HepG2 (cell line): ENCODE data around the gene EYA3. TPM values are rescaled to one million over a fixed set of nuclear protein-coding genes. Genes with fewer than 3 reads are reported as not detected.

Experiments used
- ATAC-seq: fragments of 200-7000 bp; cut with Tn5 transposase; 3 replicates; pipeline ENCODE4 v1.9.1; 2020; ENCODE audit warnings: mild to moderate bottlenecking, moderate library complexity
- BruUV-seq: library from RNA; stranded (reverse); fragments of 400-500 nt; replicated peaks from 2 replicates; lab custom pipeline; 2021; lab: Mats Ljungman, UMichigan
- CTCF ChIA-PET: fragments of 300-600 bp; formaldehyde crosslinking; extraction: SDS; loops from one replicate; lab custom pipeline; 2021; ENCODE audit warnings: low total read pairs, inconsistent platforms, low intra/inter-chr PET ratio; lab: Yijun Ruan, JAX
- POLR2A ChIA-PET: fragments of 350-600 bp; sonication (Branson Sonifier 250); formaldehyde crosslinking; loops from one replicate; lab custom pipeline; 2020; ENCODE audit warnings: antibody characterized with exemption, inconsistent platforms; lab: Yijun Ruan, JAX
- DNase-seq: peaks from one replicate; pipeline ENCODE4 v3.0.0-alpha.2; 2015; ENCODE audit warnings: low spot score
- FAIRE-seq: peaks from 3 replicates; lab custom pipeline; 2011; peaks lifted over from hg19 to GRCh38; lab: Jason Lieb, UNC
- H2AFZ ChIP-seq: one replicate; pipeline ENCODE4 v1.6.1; 2011; ENCODE audit warnings: low read length, inconsistent platforms
- H3K27ac ChIP-seq: fragments of 300-600 bp; 3 replicates; pipeline ENCODE4 v1.8.0; 2011; ENCODE audit warnings: mixed run types, mild to moderate bottlenecking, mixed read lengths, low read length, inconsistent platforms; ENCODE audit not compliant: insufficient read depth; ENCODE audit errors: extremely low read length
- H3K27me3 ChIP-seq, 2 experiments: fragments of 200-600 bp in 1 of 2; 2 replicates in 1 of 2; 3 replicates in 1 of 2; pipeline versions ENCODE4 v1.6.0 to v1.8.0; 2011; ENCODE audit warnings: low read length in 2 of 2, mild to moderate bottlenecking in 2 of 2, moderate library complexity in 2 of 2, inconsistent platforms in 1 of 2; ENCODE audit not compliant: insufficient read depth in 2 of 2, control insufficient read depth in 1 of 2
- H3K36me3 ChIP-seq, 2 experiments: fragments of 200-600 bp in 1 of 2; replicated peaks in 1 of 2; 2 replicates in 1 of 2; 3 replicates in 1 of 2; pipeline versions ENCODE4 v1.5.1 to v1.8.0; 2011; ENCODE audit warnings: low read length in 2 of 2, inconsistent platforms in 1 of 2; ENCODE audit not compliant: insufficient read depth in 2 of 2, control insufficient read depth in 1 of 2
- H3K4me1 ChIP-seq: 2 replicates; pipeline ENCODE4 v1.5.1; 2012; ENCODE audit warnings: low read length, inconsistent platforms; ENCODE audit not compliant: insufficient read depth
- H3K4me2 ChIP-seq: 2 replicates; pipeline ENCODE4 v1.6.0; 2011; ENCODE audit warnings: low read depth, low read length, inconsistent platforms
- H3K4me3 ChIP-seq, 3 experiments: fragments of 200-600 bp in 1 of 3; sonication (generic), shearing (Covaris generic) in 1 of 3; replicated peaks in 1 of 3; 2 replicates each; pipeline ENCODE4 v1.5.1; 2011 to 2016; ENCODE audit warnings: low read length in 3 of 3, inconsistent platforms in 2 of 3, low read depth in 2 of 3, mild to moderate bottlenecking in 2 of 3, control low read depth in 1 of 3, mixed read lengths in 1 of 3; ENCODE audit not compliant: insufficient read depth in 1 of 3
- H3K79me2 ChIP-seq: one replicate; pipeline ENCODE4 v1.6.1; 2011; ENCODE audit warnings: low read length, inconsistent platforms; ENCODE audit not compliant: insufficient read depth
- H3K9ac ChIP-seq: 2 replicates; pipeline ENCODE4 v1.6.0; 2011; ENCODE audit warnings: mild to moderate bottlenecking, low read depth, low read length, inconsistent platforms; ENCODE audit not compliant: insufficient read depth
- H3K9me3 ChIP-seq: 2 replicates; pipeline ENCODE4 v1.5.1; 2012; ENCODE audit warnings: mild to moderate bottlenecking, low read length
- H4K20me1 ChIP-seq: 2 replicates; pipeline ENCODE4 v1.6.0; 2011; ENCODE audit warnings: inconsistent platforms, mild to moderate bottlenecking, low read length, moderate library complexity; ENCODE audit not compliant: insufficient read depth
- BHLHE40 ChIP-seq: IDR thresholded peaks from 2 replicates; pipeline ENCODE4 v1.6.1; 2011; ENCODE audit warnings: low read length, improper control_type of control experiment
- GTF3A ChIP-seq: sonication (generic); formaldehyde crosslinking; conservative IDR thresholded peaks from 2 replicates; pipeline ENCODE4 v1.4.0; 2020; ENCODE audit warnings: mild to moderate bottlenecking, missing genetic modification reagents
- JARID2 ChIP-seq: sonication (generic); formaldehyde crosslinking; IDR thresholded peaks from 2 replicates; pipeline ENCODE4 v1.8.1; 2023; ENCODE audit warnings: missing genetic modification reagents, inconsistent platforms; ENCODE audit not compliant: insufficient replicate concordance
- PHF5A ChIP-seq: IDR thresholded peaks from one replicate; pipeline ENCODE4 v1.6.1; 2018; ENCODE audit warnings: low read depth, missing genetic modification reagents; ENCODE audit not compliant: unreplicated experiment
- PPARG ChIP-seq: conservative IDR thresholded peaks from 2 replicates; pipeline ENCODE4 v1.6.1; 2016; ENCODE audit warnings: missing biosample characterization, missing genetic modification reagents
- SNAPC2 ChIP-seq: sonication (generic); formaldehyde crosslinking; IDR thresholded peaks from 2 replicates; pipeline ENCODE4 v1.8.1; 2022; ENCODE audit warnings: mild to moderate bottlenecking, missing genetic modification reagents
- ZBTB3 ChIP-seq: sonication (generic); formaldehyde crosslinking; IDR thresholded peaks from 2 replicates; pipeline ENCODE4 v1.4.0; 2020; ENCODE audit warnings: low read depth, mild to moderate bottlenecking, moderate library complexity, missing genetic modification reagents, borderline replicate concordance
- ZBTB33 ChIP-seq: sonication (generic); formaldehyde crosslinking; IDR thresholded peaks from 2 replicates; pipeline ENCODE4 v1.4.0; 2020; ENCODE audit warnings: missing genetic modification reagents
- ZKSCAN5 ChIP-seq: sonication (generic); formaldehyde crosslinking; IDR thresholded peaks from 2 replicates; pipeline ENCODE4 v1.5.1; 2020; ENCODE audit warnings: mild to moderate bottlenecking, missing genetic modification reagents
- ZSCAN22 ChIP-seq: sonication (generic); formaldehyde crosslinking; IDR thresholded peaks from 2 replicates; pipeline ENCODE4 v1.4.0; 2020; ENCODE audit warnings: mild to moderate bottlenecking, missing genetic modification reagents
- WGBS: methylation state at CpG from one replicate; pipeline ENCODE4 v1.1.6; 2017; ENCODE audit warnings: low lambda C conversion rate; 5-methylcytosine and 5-hydroxymethylcytosine counted together
- in situ Hi-C: cut with HindIII; loops from 2 replicates; pipeline ENCODE4 v1.10.0; 2017; ENCODE audit warnings: low pct_unique_long_range_greater_than_20kb; ENCODE audit not compliant: extremely low pct_ligation_motif_present
- intact Hi-C: fragments of 100-400 bp; cut with micrococcal nuclease; formaldehyde crosslinking; loops from one replicate; pipeline ENCODE4 v1.10.0; 2022; ENCODE audit not compliant: unreplicated experiment
- polyA plus RNA-seq, 8 experiments: library from polyadenylated mRNA; depleted of rRNA in 3 of 8; stranded (reverse) in 7 of 8; unstranded in 1 of 8; fragments of >200 nt; fragmentation: Illumina TruSeq in 4 of 8; extraction: Trizol in 4 of 8; gene quantifications; 2 replicates each; pipeline versions ENCODE4 v1.2.1 to v1.2.3, GENCODE V29; 2011 to 2016; ENCODE audit warnings: low read depth in 4 of 8, missing spikeins in 1 of 8, mixed read lengths in 1 of 8; ENCODE audit not compliant: insufficient read depth in 1 of 8
- total RNA-seq, 5 experiments: library from RNA; depleted of rRNA; stranded (reverse); fragments of >200 nt; fragmentation: Illumina TruSeq; extraction: Trizol; gene quantifications; 2 replicates each; pipeline ENCODE4 v1.2.3, GENCODE V29; 2016; ENCODE audit warnings: low read depth in 1 of 5

The EYA3 gene
- total and polyA plus RNA-seq, 2 of the 13 experiments (the other 11 are each of a cell fraction or from before 2014, with no cell fraction given): 13.9 to 19.7 TPM

GRCh38 chr1:28064064-28064463 is 24.3 kb downstream of the EYA3 start (continued):
- TF ChIP-seq JARID2 (CRISPR knock-in tag) (no peak), SNAPC2 (CRISPR knock-in tag) (no peak), ZKSCAN5 (CRISPR knock-in tag) (no peak), PPARG (CRISPR knock-in tag) (no peak), ZBTB3 (no peak), BHLHE40 (no peak), GTF3A (CRISPR knock-in tag) (no peak), PHF5A (CRISPR knock-in tag) (no peak)

- no peak for ATAC-seq
- CTCF ChIA-PET: no interaction called here
- no peak overlapping the region for H3K9ac ChIP-seq
Measured at GRCh38 chr1:28062806-28063205, 25.6 kb downstream of the EYA3 start.

More at GRCh38 chr1:28062806-28063205, 25.6 kb downstream of the EYA3 start:
- H3K79me2 ChIP-seq: peaks cover 31% of the 10 kb centered on the region
- no peak for DNase-seq
- in situ Hi-C loops: no loop called here
- no TSS peak for BruUV-seq
- no peak for TF ChIP-seq ZSCAN22 (CRISPR knock-in tag)
- TF ChIP-seq ZBTB33 (CRISPR knock-in tag): 0 out of 2 replicates have a peak, but pooled peaks have one; percentile 10
- TF ChIP-seq, all 625 proteins: peak for 1
- Histone ChIP-seq H3K4me3 (no peak overlapping the region), H3K27ac (no peak overlapping the region), H3K9me3 (no peaks in the 10 kb centered on the region), H3K27me3 (no peaks in the 10 kb centered on the region), H3K36me3 (no peaks in the 10 kb centered on the region), H3K4me2 (no peak overlapping the region), H2AFZ (no peak overlapping the region), H3K4me1 (peaks cover 5% of the 10 kb centered on the region; the same call in 1 of the 2 replicates), H4K20me1 (no peaks in the 10 kb centered on the region)
- WGBS: 92% methylated on average over 7 of the region's 7 CpGs
- intact Hi-C loops: no loop called here
- POLR2A ChIA-PET: no interaction called here
- no peak for FAIRE-seq
